Small intestine (tissue), 7 donors: ENCODE measurements around the gene PACS1. TPM values are rescaled to one million over a fixed set of nuclear protein-coding genes. Genes with fewer than 3 reads are reported as not detected.

Experiments used
- DNase-seq, 2 donors: peaks; one replicate each; pipeline versions ENCODE4 v3.0.0 to v3.0.0-alpha.2; 2013
- FAIRE-seq: peaks from 2 replicates; lab custom pipeline; 2012; peaks lifted over from hg19 to GRCh38; lab: Jason Lieb, UNC
- H3K27ac ChIP-seq, 3 donors: one replicate each; pipeline ENCODE4 v1.5.1; 2013; ENCODE audit warnings: low read length in 2 of 3, mild to moderate bottlenecking in 2 of 3, control low read depth in 1 of 3, inconsistent platforms in 1 of 3, low read depth in 1 of 3, moderate library complexity in 1 of 3
- H3K27me3 ChIP-seq, 3 donors: one replicate each; pipeline ENCODE4 v1.6.1; 2013; ENCODE audit warnings: low read length in 3 of 3, inconsistent platforms in 1 of 3; ENCODE audit not compliant: control insufficient read depth in 3 of 3, insufficient read depth in 3 of 3
- H3K36me3 ChIP-seq, 3 donors: one replicate each; pipeline ENCODE4 v1.6.1; 2013; ENCODE audit warnings: low read length in 3 of 3, inconsistent platforms in 1 of 3, low read depth in 1 of 3, mild to moderate bottlenecking in 1 of 3, moderate library complexity in 1 of 3; ENCODE audit not compliant: control insufficient read depth in 3 of 3, insufficient read depth in 2 of 3
- H3K4me1 ChIP-seq, 3 donors: one replicate each; pipeline ENCODE4 v1.6.1; 2013; ENCODE audit warnings: low read length in 2 of 3, inconsistent platforms in 1 of 3, low read depth in 1 of 3, mild to moderate bottlenecking in 1 of 3, moderate library complexity in 1 of 3; ENCODE audit not compliant: control insufficient read depth in 3 of 3, insufficient read depth in 2 of 3
- H3K4me3 ChIP-seq, 3 donors: one replicate each; pipeline ENCODE4 v1.5.1; 2013; ENCODE audit warnings: low read length in 3 of 3, control low read depth in 1 of 3, inconsistent platforms in 1 of 3, low read depth in 1 of 3, mild to moderate bottlenecking in 1 of 3, moderate library complexity in 1 of 3
- H3K9me3 ChIP-seq, 2 donors: one replicate each; pipeline ENCODE4 v1.6.1; 2013; ENCODE audit warnings: low read depth in 1 of 2, low read length in 1 of 2; ENCODE audit not compliant: control insufficient read depth in 2 of 2, insufficient read depth in 1 of 2
- WGBS, 3 donors: extraction: QIAGEN DNeasy Blood & Tissue Kit; methylation state at CpG; one replicate each; pipeline ENCODE4 v1.1.7; 2013; 5-methylcytosine and 5-hydroxymethylcytosine counted together
- polyA plus RNA-seq, 4 donors: library from polyadenylated mRNA; stranded (reverse) in 3 of 4; unstranded in 1 of 4; fragments of 200-250 nt in 3 of 4; fragments of 120-200 nt in 1 of 4; gene quantifications; one replicate each; pipeline versions ENCODE4 v1.2.1 to v1.2.3, GENCODE V29; 2013
- donor health status: healthy with polysubstance abuse.
- donor health status: control.
- donor health status: control.
- donor health status: Bipolar disorder and iron deficiency.
- donor health status: healthy.

PACS1 gene
- polyA plus RNA-seq, 4 donors: 4.0 to 22.9 (median 10.0) TPM

DNA sequence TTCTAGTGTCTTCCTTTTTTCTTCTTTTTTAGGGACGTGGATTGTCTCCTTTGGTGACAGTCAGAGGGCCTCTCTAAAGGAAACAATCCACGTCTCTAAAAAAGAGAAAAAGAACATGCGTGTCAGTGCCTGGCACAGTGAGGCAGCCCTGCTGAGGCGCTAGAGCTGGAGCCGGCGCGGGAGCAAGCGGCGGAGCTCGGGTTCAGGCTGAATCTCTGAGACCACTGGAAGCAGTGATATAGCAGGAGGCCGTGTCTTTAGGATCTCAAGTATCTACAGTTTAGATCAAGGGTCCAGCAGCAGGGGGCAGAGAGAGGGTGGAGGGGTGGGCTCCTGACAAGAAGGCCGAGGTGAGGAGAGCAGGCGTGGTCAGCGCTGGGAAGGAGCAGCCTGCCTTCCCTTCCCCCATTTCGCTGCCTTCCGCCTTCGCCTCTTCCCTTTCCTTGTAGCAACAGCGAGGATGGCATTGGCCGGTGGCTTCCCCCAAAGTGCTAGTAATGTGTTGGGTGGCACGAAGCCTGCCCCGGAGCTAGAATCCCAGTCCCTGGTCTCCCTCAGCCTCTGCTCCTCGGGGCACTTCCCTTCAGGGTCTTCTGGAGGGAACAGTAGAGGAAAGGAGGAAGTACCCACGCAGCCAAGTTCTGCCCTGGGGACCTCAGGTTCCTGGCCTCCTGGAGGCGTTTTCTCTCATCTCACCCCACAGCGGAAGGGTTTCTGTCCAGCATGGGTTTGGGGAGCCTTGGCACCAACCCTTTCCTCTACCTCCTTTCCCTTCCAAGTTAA, 170.1 kb downstream of the PACS1 start:
- Histone ChIP-seq H3K36me3 (peaks cover 0 to 89% (median 11%) of the 10 kb centered on the region in 3 donors), H3K4me1 (no peaks in the 10 kb centered on the region)
- FAIRE-seq: no peak

DNA sequence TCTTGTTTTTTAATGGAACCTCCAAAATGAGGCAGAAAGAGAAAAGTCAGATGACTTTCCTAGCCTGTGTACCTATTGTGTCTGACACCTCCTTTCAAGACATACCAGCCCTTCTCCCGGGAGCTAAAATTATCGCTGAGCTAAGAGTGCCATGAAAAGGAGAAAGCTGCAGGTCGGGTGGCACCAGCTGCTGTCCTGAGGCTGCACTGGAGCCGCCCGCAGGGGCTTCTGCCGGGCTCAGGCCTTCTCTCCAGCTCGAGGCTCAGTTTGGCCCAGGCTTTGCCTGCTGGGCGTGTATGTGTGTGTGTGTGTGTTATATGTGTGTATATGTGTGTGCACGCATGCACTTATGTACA, 170.7 kb downstream of the PACS1 start:
- Histone ChIP-seq H3K27me3 (no peaks in the 10 kb centered on the region), H3K36me3 (peaks cover 0 to 85% (median 11%) of the 10 kb centered on the region in 3 donors), H3K4me3 (no peak overlapping the region), H3K9me3 (no peaks in the 10 kb centered on the region), H3K4me1 (no peaks in the 10 kb centered on the region), H3K27ac (no peak overlapping the region)
- FAIRE-seq: no peak
- WGBS, 3 donors: 90 to 95% (median 91%) methylated on average over 8 to 9 of the region's 9 CpGs
- DNase-seq: no peak

More for the DNA sequence above, 170.1 kb downstream of the PACS1 start:
- 89 to 94% (median 90%) methylated on average over 25 of the region's 25 CpGs for WGBS, 3 donors
- Histone ChIP-seq H3K27ac (no peak overlapping the region), H3K9me3 (no peaks in the 10 kb centered on the region), H3K4me3 (no peak overlapping the region), H3K27me3 (no peaks in the 10 kb centered on the region)
- DNase-seq: no peak

DNA sequence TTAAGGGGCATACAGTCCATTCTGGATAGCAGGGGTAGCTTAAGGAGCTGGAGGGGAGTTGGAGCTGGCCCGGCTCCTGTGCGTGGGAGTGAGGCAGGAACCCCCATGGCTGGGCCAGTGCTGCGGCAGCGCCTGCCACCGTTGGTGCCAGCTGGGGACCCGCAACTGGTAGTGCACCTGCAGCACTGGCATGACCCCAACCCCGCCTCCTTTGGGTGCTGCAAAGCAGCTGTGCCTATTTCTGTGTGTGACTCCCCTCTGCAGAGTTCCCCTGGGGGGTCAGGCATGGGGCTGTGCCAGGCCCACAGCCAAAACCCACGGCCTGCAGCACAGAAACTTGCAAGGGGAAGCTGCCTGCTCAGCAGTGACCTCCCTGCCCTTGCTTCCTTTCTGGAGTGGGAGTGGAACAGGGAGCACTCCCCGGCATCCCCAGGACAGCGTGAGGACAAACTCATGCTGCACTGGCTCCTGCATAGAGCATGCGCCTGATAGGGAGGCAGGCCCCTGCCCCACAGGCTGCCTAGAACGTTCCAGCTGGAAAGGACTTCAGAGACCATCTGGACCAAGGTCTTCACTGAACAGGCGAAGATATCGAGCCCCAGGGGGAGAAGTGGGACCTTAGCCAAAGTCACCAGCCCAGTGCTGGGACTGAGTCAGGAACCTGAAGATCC, 172.2 kb downstream of the PACS1 start:
- H3K4me3 ChIP-seq: no peak overlapping the region
- H3K4me1 ChIP-seq: no peaks in the 10 kb centered on the region
- FAIRE-seq (no peak), DNase-seq (no peak)
- H3K27me3 ChIP-seq: no peaks in the 10 kb centered on the region
- H3K27ac ChIP-seq: no peak overlapping the region
- WGBS, 3 donors: 78 to 84% (median 83%) methylated on average over 10 to 14 of the region's 14 CpGs
- no peaks in the 10 kb centered on the region for H3K9me3 ChIP-seq
- H3K36me3 ChIP-seq: peaks cover 0 to 84% (median 9%) of the 10 kb centered on the region in 3 donors

DNA sequence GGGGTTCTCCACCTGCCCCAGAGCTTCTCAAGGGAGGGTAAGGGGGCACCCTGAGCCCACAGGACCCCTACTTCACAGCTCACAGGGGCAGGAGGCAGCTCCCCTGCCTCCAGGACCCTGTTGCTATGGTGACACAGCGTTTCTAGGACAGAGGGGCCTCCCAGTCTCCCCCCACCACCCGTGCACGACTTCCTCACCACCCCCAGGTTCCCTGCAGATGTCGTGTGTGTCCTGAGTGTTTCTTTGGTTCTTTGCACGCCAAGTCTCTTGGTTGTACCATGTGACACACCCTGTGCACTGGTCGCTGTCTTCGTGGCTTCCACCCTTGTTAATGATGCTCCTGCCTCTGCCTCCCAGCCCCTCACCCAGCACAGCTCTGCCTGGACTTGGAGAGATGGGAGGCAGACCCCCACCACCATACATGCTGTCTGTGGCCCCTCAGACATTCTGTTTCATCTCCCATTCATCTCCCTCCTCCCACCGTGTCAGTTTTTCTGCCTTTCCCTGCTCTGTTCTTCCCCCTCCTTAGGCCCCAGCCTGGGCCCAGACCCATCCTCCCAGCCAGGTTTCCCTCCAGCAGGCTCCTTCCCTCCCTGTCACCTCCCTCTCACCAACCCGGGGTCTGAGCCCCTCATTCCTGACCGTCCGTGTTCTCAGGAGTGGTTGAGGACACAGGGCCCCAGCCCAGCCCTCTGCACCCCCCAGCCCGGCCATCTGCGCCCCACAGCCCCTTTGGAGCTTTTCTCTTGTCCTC, 173.9 kb downstream of the PACS1 start:
- WGBS, 3 donors: 74 to 87% (median 76%) methylated on average over 13 of the region's 13 CpGs
- H3K9me3 ChIP-seq: no peaks in the 10 kb centered on the region
- DNase-seq: no peak
- H3K4me3 ChIP-seq: no peak overlapping the region
- FAIRE-seq: no peak
- H3K4me1 ChIP-seq: no peaks in the 10 kb centered on the region
- no peak overlapping the region for H3K27ac ChIP-seq
- H3K36me3 ChIP-seq: peaks cover 0 to 69% (median 9%) of the 10 kb centered on the region in 3 donors
- H3K27me3 ChIP-seq: no peaks in the 10 kb centered on the region

DNA sequence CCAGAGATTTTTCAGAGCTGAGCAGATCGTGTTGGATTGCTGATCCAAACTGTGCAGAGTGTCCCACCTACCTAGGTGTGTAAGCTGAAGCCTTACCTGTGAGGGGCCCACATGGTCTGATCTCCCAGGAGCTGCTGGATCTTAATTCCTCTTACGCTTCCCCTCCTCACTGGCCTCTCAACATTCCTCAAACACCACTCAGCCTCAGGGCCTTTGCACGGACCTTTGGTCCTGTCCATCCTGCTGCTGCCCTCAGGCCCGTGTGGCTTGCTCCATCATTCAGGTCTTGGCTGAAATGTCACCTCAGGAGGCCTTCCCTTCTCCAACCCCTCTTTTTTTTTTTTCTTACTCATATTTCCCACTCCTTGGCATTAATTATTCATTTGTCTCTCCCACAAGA, 177.2 kb downstream of the PACS1 start:
- H3K9me3 ChIP-seq: no peaks in the 10 kb centered on the region
- no peak overlapping the region for H3K27ac ChIP-seq
- no peak overlapping the region for H3K4me3 ChIP-seq
- 92 to 97% (median 93%) methylated on average over 4 of the region's 4 CpGs for WGBS, 3 donors
- no peaks in the 10 kb centered on the region for H3K4me1 ChIP-seq
- DNase-seq (no peak), FAIRE-seq (no peak)
- H3K27me3 ChIP-seq: no peaks in the 10 kb centered on the region
- peaks cover 0 to 55% (median 0%) of the 10 kb centered on the region in 3 donors for H3K36me3 ChIP-seq

DNA sequence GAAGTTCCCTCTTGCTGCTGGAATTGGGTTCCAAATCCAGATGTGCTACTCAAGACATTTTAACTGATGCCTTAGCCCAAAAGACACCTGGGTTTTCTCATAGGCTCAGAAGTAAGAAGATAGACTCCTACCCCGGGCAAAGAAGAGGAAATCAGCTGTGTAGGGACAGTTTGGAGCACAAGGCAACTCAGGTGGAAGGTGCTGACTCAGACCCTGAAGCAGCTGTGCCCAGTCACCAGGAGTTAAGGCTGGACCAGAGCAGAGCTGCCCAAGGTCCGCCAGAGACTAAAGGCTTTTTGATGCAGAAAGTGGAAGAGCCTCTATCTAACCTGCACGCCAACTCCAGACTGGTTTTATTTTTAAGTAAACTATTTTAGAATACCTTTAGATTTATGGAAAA, 177.7 kb downstream of the PACS1 start:
- H3K36me3 ChIP-seq: peaks cover 0 to 50% (median 0%) of the 10 kb centered on the region in 3 donors
- no peaks in the 10 kb centered on the region for H3K9me3 ChIP-seq
- DNase-seq (no peak), FAIRE-seq (no peak)
- H3K4me1 ChIP-seq: no peaks in the 10 kb centered on the region
- 86 to 92% (median 89%) methylated on average over 3 of the region's 3 CpGs for WGBS, 3 donors
- H3K27ac ChIP-seq: no peak overlapping the region
- no peak overlapping the region for H3K4me3 ChIP-seq
- no peaks in the 10 kb centered on the region for H3K27me3 ChIP-seq

DNA sequence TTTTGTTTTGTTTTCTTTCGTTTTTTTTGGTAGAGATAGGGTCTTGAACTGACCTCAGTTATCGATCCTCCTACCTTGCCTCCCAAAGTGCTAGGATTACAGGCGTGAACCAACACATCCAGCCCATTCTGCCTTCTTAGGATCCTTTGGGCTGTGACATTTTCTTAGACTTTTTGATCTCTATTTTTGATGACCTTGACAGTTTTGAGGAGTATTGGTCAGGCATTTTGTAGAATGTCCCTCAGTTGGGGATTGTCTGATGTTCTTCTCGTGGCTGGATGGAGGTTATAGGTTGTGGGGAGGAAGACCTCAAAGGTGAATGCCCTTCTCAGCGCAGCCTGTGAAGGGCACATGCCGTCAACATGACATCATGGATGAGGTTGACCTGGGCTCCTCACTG, 178.8 kb downstream of the PACS1 start:
- Histone ChIP-seq H3K4me1 (no peaks in the 10 kb centered on the region), H3K27ac (no peak overlapping the region), H3K9me3 (no peaks in the 10 kb centered on the region), H3K36me3 (peaks cover 0 to 39% (median 0%) of the 10 kb centered on the region in 3 donors), H3K27me3 (no peaks in the 10 kb centered on the region), H3K4me3 (no peak overlapping the region)
- DNase-seq (no peak), FAIRE-seq (no peak)
- 84 to 91% (median 84%) methylated on average over 6 of the region's 6 CpGs for WGBS, 3 donors

DNA sequence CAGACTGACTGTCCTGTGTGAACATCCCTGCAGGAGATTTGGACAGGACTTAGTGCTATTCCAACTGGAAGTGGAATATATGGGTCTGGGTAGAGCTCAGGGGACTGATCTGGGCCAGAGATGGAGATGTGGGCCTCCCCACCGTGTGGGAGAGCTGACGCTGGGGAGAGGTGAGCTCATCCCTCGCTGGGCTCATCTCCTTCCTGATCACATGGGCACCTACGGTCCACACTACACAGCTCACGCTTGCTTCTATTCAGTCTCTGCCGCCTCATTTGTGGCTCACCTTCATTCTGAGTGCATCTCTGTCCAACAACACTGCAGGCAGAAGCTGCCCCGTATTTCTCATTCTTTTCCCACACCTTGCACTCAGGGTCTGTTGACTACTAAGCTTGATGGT, 181.7 kb downstream of the PACS1 start:
- Histone ChIP-seq H3K4me3 (no peak overlapping the region), H3K27me3 (peaks cover 0 to 11% (median 0%) of the 10 kb centered on the region in 3 donors), H3K27ac (no peak overlapping the region), H3K4me1 (peaks cover 0 to 2% (median 0%) of the 10 kb centered on the region in 3 donors), H3K9me3 (no peaks in the 10 kb centered on the region), H3K36me3 (peaks cover 0 to 20% (median 0%) of the 10 kb centered on the region in 3 donors)
- FAIRE-seq (no peak), DNase-seq (no peak)
- WGBS, 3 donors: 79 to 82% (median 81%) methylated on average over 7 of the region's 7 CpGs
